Endometrial microvascular endothelial cells (primary cell): ENCODE data around the gene TULP1. TPM values are rescaled to one million over a fixed set of nuclear protein-coding genes. Genes with fewer than 3 reads are reported as not detected.
"Not testable (repeated sequence)": the region's sequence is repeated elsewhere in the genome, so short reads cannot be mapped to it uniquely, and the experiment has no call there.

ENCODE experiments used
- in situ Hi-C: cut with HindIII; loops from 2 replicates; pipeline ENCODE4 v1.10.0; 2017; ENCODE audit warnings: low sequenced_read_pairs, low pct_unique_long_range_greater_than_20kb; ENCODE audit errors: inconsistent ontology term
- total RNA-seq: library from RNA; depleted of rRNA; stranded (reverse); fragments of >200 nt; gene quantifications from one replicate; pipeline ENCODE4 v1.2.3, GENCODE V29; 2015; ENCODE audit errors: inconsistent ontology term

Gene TULP1
- total RNA-seq = not detected

- in situ Hi-C loops = no loop called here
Measured at GRCh38 chr6:35512740-35513139, at the start of gene TULP1. Gene TULP1, minus strand, starts transcription at chr6:35512896. Its CDS starts 38 bp downstream, at chr6:35512858.

GRCh38 chr6:35562060-35562459 is 49.4 kb upstream of the TULP1 start:
- in situ Hi-C loops = no loop called here

- in situ Hi-C loops = no loop called here
Measured at GRCh38 chr6:35561113-35561512, 48.4 kb upstream of the TULP1 start.

- in situ Hi-C loops = no loop called here
Measured at GRCh38 chr6:35558571-35558970, 45.9 kb upstream of the TULP1 start.

- in situ Hi-C loops = no loop called here
Measured at GRCh38 chr6:35557239-35557638, 44.5 kb upstream of the TULP1 start.

GRCh38 chr6:35554811-35555210 is 42.1 kb upstream of the TULP1 start:
- in situ Hi-C loops = no loop called here

- in situ Hi-C loops = no loop called here
Measured at GRCh38 chr6:35553315-35553714, 40.6 kb upstream of the TULP1 start.

- in situ Hi-C loops = no loop called here
Measured at GRCh38 chr6:35552285-35552917, 39.7 kb upstream of the TULP1 start.

GRCh38 chr6:35550437-35550836 is 37.7 kb upstream of the TULP1 start:
- in situ Hi-C loops = no loop called here

- in situ Hi-C loops = no loop called here
Measured at GRCh38 chr6:35547676-35548075, 35.0 kb upstream of the TULP1 start.

GRCh38 chr6:35544769-35545361 is 32.2 kb upstream of the TULP1 start:
- in situ Hi-C loops = no loop called here

GRCh38 chr6:35543459-35544193 is 30.9 kb upstream of the TULP1 start:
- in situ Hi-C loops = no loop called here

GRCh38 chr6:35541836-35542235 is 29.1 kb upstream of the TULP1 start:
- in situ Hi-C loops = no loop called here

GRCh38 chr6:35539223-35539622 is 26.5 kb upstream of the TULP1 start:
- in situ Hi-C loops = no loop called here

- in situ Hi-C loops = not testable (repeated sequence)
Measured at GRCh38 chr6:35535847-35536246, 23.2 kb upstream of the TULP1 start.

- in situ Hi-C loops = no loop called here
Measured at GRCh38 chr6:35534407-35535170, 21.9 kb upstream of the TULP1 start.

GRCh38 chr6:35533981-35534380 is 21.3 kb upstream of the TULP1 start:
- in situ Hi-C loops = no loop called here

GRCh38 chr6:35532126-35532525 is 19.4 kb upstream of the TULP1 start:
- in situ Hi-C loops = no loop called here

- in situ Hi-C loops = no loop called here
Measured at GRCh38 chr6:35524380-35525020, 11.8 kb upstream of the TULP1 start.
